Measurements from ENCODE around the gene CFAP70. TPM values are rescaled to one million over a fixed set of nuclear protein-coding genes. Genes with fewer than 3 reads are reported as not detected.

Gene CFAP70
- total RNA-seq, 1 experiment from 2014 or later: 2.9 TPM

GRCh38 chr10:73211106-73211811 is 147.4 kb downstream of the CFAP70 start:
- Histone ChIP-seq H2AFZ (ENCODE audit: low read depth, low read length, poor library complexity, severe bottlenecking) (no peak overlapping the region), H3K9me2 (ENCODE audit: insufficient read depth) (no peaks in the 10 kb centered on the region), H3K4me1 (ENCODE audit: control insufficient read depth in 1 of 2, insufficient read depth in 2 of 2, low read length in 2 of 2) (no peaks in the 10 kb centered on the region), H3K9ac (ENCODE audit: low read length) (no peak overlapping the region), H3K4me3 (replicated peaks in 1 of 2; ENCODE audit: low read depth in 1 of 2, low read length in 2 of 2) (no peak overlapping the region), H3K4me2 (ENCODE audit: low read length) (no peak overlapping the region), H3K9me3 (ENCODE audit: control insufficient read depth in 1 of 2, insufficient read depth in 1 of 2, low read depth in 1 of 2, low read length in 2 of 2) (no peaks in the 10 kb centered on the region), H3K27me3 (ENCODE audit: insufficient read depth, low read length) (no peaks in the 10 kb centered on the region), H4K20me1 (ENCODE audit: insufficient read depth) (no peaks in the 10 kb centered on the region), H3K36me3 (ENCODE audit: control insufficient read depth in 1 of 2, insufficient read depth in 2 of 2, low read length in 2 of 2) (no peaks in the 10 kb centered on the region), H3K27ac (ENCODE audit: low read depth, low read length) (no peak overlapping the region), H3K79me2 (ENCODE audit: insufficient read depth, low read length) (no peaks in the 10 kb centered on the region)
- ChIA-PET POLR2A (no interaction called here), CTCF (no interaction called here), RAD21 (ENCODE audit: low non-redundant PET in 1 of 2, low total read pairs in 2 of 2, uncharacterized antibody in 2 of 2, unreplicated experiment in 2 of 2) (no interaction called here)
- DNase-seq (ENCODE audit: low read depth, low spot score) (no peak), ATAC-seq (no peak)
- intact Hi-C loops (cut with micrococcal nuclease): no loop called here
- TF ChIP-seq POLR2A (IDR thresholded peaks at IDR 0.05; ENCODE audit: borderline replicate concordance, extremely low read depth, insufficient read depth, insufficient read length) (no peak), REST (IDR thresholded peaks at IDR 0.05; ENCODE audit: low read depth) (no peak), FOSL1 (IDR thresholded peaks at IDR 0.05; ENCODE audit: low read depth) (no peak), SIN3A (IDR thresholded peaks at IDR 0.05; ENCODE audit: low read depth) (no peak), RAD21 (IDR thresholded peaks at IDR 0.05; ENCODE audit: low read depth) (no peak), ATF3 (IDR thresholded peaks at IDR 0.05) (no peak), SP1 (IDR thresholded peaks at IDR 0.05; ENCODE audit: low read depth) (no peak), CEBPB (IDR thresholded peaks at IDR 0.05; ENCODE audit: low read depth) (no peak), YY1 (IDR thresholded peaks at IDR 0.05; ENCODE audit: extremely low read depth, insufficient replicate concordance, low read depth, low read length) (no peak), CTCF (IDR thresholded peaks at IDR 0.05 in 2 of 3, conservative IDR thresholded peaks at IDR 0.05 in 1 of 3; ENCODE audit: borderline replicate concordance in 1 of 3, insufficient read depth in 1 of 3, low read depth in 2 of 3, low read length in 2 of 3) (no peak), EZH2 (IDR thresholded peaks at IDR 0.05) (no peak), CBX3 (IDR thresholded peaks at IDR 0.05; ENCODE audit: low read depth) (no peak), EGR1 (IDR thresholded peaks at IDR 0.05; ENCODE audit: low read depth) (no peak)
- BruUV-seq (replicated peaks): no TSS peak
